Measurements from ENCODE around the gene SLC16A11. TPM values are rescaled to one million over a fixed set of nuclear protein-coding genes. Genes with fewer than 3 reads are reported as not detected.

The SLC16A11 gene
- total and polyA plus RNA-seq, 2 donors (not counting 1 experiment from before 2014, with no cell fraction given) = 0.17 TPM; not detected in 1

DNA sequence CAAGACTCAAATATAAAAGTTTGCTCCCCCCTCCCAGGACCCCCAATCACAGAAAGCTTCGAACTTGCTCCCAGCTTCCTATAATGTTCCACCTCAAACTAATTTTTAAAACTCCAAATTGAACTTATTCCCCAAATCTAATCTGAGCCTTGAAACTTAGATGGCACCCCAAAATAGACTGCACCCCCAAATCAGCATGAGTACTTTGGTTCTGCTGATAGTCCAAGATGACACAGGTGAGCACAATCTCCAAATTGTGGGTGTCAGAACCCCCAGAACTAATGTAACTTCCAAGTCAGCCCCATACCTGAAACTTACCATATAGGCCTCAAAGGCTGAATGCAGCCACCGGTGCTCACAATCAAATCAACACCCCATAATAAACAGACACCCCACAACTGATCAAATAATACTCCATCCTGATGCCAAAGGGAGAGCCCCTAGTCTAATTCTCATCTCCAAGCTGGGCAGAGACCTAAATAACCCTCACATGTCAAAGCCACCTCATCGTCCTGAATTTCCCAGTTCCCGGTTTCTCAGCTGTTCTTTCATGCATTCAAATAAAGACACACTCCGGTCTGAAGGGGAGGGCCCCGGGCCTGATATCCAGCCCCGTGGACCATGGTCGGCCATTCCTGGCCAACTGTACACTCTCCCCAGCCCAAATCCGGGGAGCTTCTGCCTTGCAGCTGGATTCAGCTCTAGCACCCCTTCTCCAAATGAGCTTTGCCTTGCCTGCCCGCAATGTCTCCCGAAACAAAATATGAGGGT lies 22.8 kb downstream of the SLC16A11 start:
- peak overlapping the region; percentile 69 for H2AFZ ChIP-seq (ENCODE audit: low read length)

GRCh38 chr17:7019839-7020519 lies 23.9 kb downstream of the SLC16A11 start:
- no peak for TF ChIP-seq EZH2 (IDR thresholded peaks at IDR 0.05; ENCODE audit: low read length, missing control alignments)
- TF ChIP-seq, protein P1, sequence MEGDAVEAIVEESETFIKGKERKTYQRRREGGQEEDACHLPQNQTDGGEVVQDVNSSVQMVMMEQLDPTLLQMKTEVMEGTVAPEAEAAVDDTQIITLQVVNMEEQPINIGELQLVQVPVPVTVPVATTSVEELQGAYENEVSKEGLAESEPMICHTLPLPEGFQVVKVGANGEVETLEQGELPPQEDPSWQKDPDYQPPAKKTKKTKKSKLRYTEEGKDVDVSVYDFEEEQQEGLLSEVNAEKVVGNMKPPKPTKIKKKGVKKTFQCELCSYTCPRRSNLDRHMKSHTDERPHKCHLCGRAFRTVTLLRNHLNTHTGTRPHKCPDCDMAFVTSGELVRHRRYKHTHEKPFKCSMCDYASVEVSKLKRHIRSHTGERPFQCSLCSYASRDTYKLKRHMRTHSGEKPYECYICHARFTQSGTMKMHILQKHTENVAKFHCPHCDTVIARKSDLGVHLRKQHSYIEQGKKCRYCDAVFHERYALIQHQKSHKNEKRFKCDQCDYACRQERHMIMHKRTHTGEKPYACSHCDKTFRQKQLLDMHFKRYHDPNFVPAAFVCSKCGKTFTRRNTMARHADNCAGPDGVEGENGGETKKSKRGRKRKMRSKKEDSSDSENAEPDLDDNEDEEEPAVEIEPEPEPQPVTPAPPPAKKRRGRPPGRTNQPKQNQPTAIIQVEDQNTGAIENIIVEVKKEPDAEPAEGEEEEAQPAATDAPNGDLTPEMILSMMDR (conservative IDR thresholded peaks at IDR 0.05 in 1 of 2, IDR thresholded peaks at IDR 0.05 in 1 of 2; ENCODE audit: low read depth in 1 of 2, low read length in 2 of 2) = no peak
- peak overlapping the region; percentile 36 for H3K9ac ChIP-seq (ENCODE audit: insufficient read depth, low read length)
- peak overlapping the region; percentile 65 for H3K27ac ChIP-seq (ENCODE audit: insufficient read depth, low read length)
- peak; percentile 50 to 65 for DNase-seq (ENCODE audit: low read depth in 2 of 2)
- H3K4me1 ChIP-seq (ENCODE audit: control insufficient read depth, extremely low read depth, insufficient read depth, low read length) = peaks cover 13% of the 10 kb centered on the region
- peak overlapping the region; percentile 94 for H2AFZ ChIP-seq (ENCODE audit: low read length)
- H3K4me2 ChIP-seq (ENCODE audit: extremely low read depth, insufficient read depth, low read length) = peak overlapping the region; percentile 86
- no peaks in the 10 kb centered on the region for H3K79me2 ChIP-seq (ENCODE audit: control insufficient read depth, insufficient read depth, low read length)
- H3K9me3 ChIP-seq (ENCODE audit: control insufficient read depth, insufficient read depth, low read depth, low read length) = no peaks in the 10 kb centered on the region
- H4K20me1 ChIP-seq (ENCODE audit: control insufficient read depth, extremely low read depth, insufficient read depth, low read length) = no peaks in the 10 kb centered on the region
- H3K27me3 ChIP-seq (ENCODE audit: control insufficient read depth, insufficient read depth, low read length) = no peaks in the 10 kb centered on the region
- H3K4me3 ChIP-seq (replicated peaks in 1 of 4; ENCODE audit: control extremely low read depth in 1 of 4, insufficient read depth in 1 of 4, low read depth in 3 of 4, low read length in 4 of 4) = peak overlapping the region in 3 of 4 experiments; percentile 21 to 60 (median 56)
- peaks cover 2% of the 10 kb centered on the region for H3K36me3 ChIP-seq (ENCODE audit: control insufficient read depth, insufficient read depth, low read length)

More for the DNA sequence above, 22.8 kb downstream of the SLC16A11 start:
- H4K20me1 ChIP-seq (ENCODE audit: control insufficient read depth, extremely low read depth, insufficient read depth, low read length) = no peaks in the 10 kb centered on the region
- H3K79me2 ChIP-seq (ENCODE audit: control insufficient read depth, insufficient read depth, low read length) = no peaks in the 10 kb centered on the region
- no peak for DNase-seq (ENCODE audit: low read depth in 2 of 2)
- no peaks in the 10 kb centered on the region for H3K9me3 ChIP-seq (ENCODE audit: control insufficient read depth, insufficient read depth, low read depth, low read length)
- no peaks in the 10 kb centered on the region for H3K27me3 ChIP-seq (ENCODE audit: control insufficient read depth, insufficient read depth, low read length)
- peak overlapping the region; percentile 17 for H3K4me2 ChIP-seq (ENCODE audit: extremely low read depth, insufficient read depth, low read length)
- no peak overlapping the region for H3K27ac ChIP-seq (ENCODE audit: insufficient read depth, low read length)
- no peak overlapping the region for H3K4me3 ChIP-seq (replicated peaks in 1 of 4; ENCODE audit: control extremely low read depth in 1 of 4, insufficient read depth in 1 of 4, low read depth in 3 of 4, low read length in 4 of 4)
- TF ChIP-seq EZH2 (IDR thresholded peaks at IDR 0.05; ENCODE audit: low read length, missing control alignments) = no peak
- TF ChIP-seq, protein P1 (conservative IDR thresholded peaks at IDR 0.05 in 1 of 2, IDR thresholded peaks at IDR 0.05 in 1 of 2; ENCODE audit: low read depth in 1 of 2, low read length in 2 of 2) = no peak
- peaks cover 2% of the 10 kb centered on the region for H3K36me3 ChIP-seq (ENCODE audit: control insufficient read depth, insufficient read depth, low read length)
- H3K4me1 ChIP-seq (ENCODE audit: control insufficient read depth, extremely low read depth, insufficient read depth, low read length) = peaks cover 8% of the 10 kb centered on the region
- no peak overlapping the region for H3K9ac ChIP-seq (ENCODE audit: insufficient read depth, low read length)

DNA sequence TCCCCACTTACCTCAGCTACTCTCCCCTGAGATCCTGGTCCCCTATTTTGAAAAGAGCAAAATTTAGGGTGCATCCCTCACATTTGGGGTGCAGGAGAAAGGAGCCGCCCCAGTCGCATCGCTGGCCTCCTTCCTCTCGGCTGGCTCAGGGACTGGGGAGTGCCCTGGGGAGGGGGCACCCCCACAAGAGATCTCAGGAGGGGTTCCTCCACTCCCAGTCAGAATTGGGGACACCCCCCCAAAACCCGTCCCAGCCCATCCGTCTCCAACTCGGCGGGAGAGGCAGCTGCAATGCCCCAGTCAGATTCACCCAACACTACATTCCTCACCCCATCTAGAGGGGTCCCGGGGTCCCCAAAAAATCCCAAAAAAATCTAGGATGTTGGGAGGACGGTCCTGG lies 24.5 kb downstream of the SLC16A11 start:
- no peaks in the 10 kb centered on the region for H3K79me2 ChIP-seq (ENCODE audit: control insufficient read depth, insufficient read depth, low read length)
- peak overlapping the region; percentile 36 for H3K9ac ChIP-seq (ENCODE audit: insufficient read depth, low read length)
- TF ChIP-seq EZH2 (IDR thresholded peaks at IDR 0.05; ENCODE audit: low read length, missing control alignments) = no peak
- TF ChIP-seq, protein P1 (conservative IDR thresholded peaks at IDR 0.05 in 1 of 2, IDR thresholded peaks at IDR 0.05 in 1 of 2; ENCODE audit: low read depth in 1 of 2, low read length in 2 of 2) = no peak
- H3K4me3 ChIP-seq (replicated peaks in 1 of 4; ENCODE audit: control extremely low read depth in 1 of 4, insufficient read depth in 1 of 4, low read depth in 3 of 4, low read length in 4 of 4) = peak overlapping the region in 3 of 4 experiments; percentile 2 to 60 (median 15)
- peak overlapping the region; percentile 86 for H3K4me2 ChIP-seq (ENCODE audit: extremely low read depth, insufficient read depth, low read length)
- no peak for DNase-seq (ENCODE audit: low read depth in 2 of 2)
- no peaks in the 10 kb centered on the region for H4K20me1 ChIP-seq (ENCODE audit: control insufficient read depth, extremely low read depth, insufficient read depth, low read length)
- peak overlapping the region; percentile 94 for H2AFZ ChIP-seq (ENCODE audit: low read length)
- H3K4me1 ChIP-seq (ENCODE audit: control insufficient read depth, extremely low read depth, insufficient read depth, low read length) = peaks cover 13% of the 10 kb centered on the region
- no peaks in the 10 kb centered on the region for H3K9me3 ChIP-seq (ENCODE audit: control insufficient read depth, insufficient read depth, low read depth, low read length)
- H3K27me3 ChIP-seq (ENCODE audit: control insufficient read depth, insufficient read depth, low read length) = no peaks in the 10 kb centered on the region
- H3K27ac ChIP-seq (ENCODE audit: insufficient read depth, low read length) = peak overlapping the region; percentile 65
- H3K36me3 ChIP-seq (ENCODE audit: control insufficient read depth, insufficient read depth, low read length) = peaks cover 2% of the 10 kb centered on the region

Data from fibroblast of lung (primary cell).